HepG2 (cell line): Measurements from ENCODE around the gene RPUSD3. TPM values are rescaled to one million over a fixed set of nuclear protein-coding genes. Genes with fewer than 3 reads are reported as not detected.
A peak's percentile ranks its signal among the peaks of the same experiment; 100 is the strongest.
"Not testable (repeated sequence)": the region's sequence is repeated elsewhere in the genome, so short reads cannot be mapped to it uniquely, and the experiment has no call there.

ENCODE experiments used
- ATAC-seq: fragments of 200-7000 bp; cut with Tn5 transposase; 3 replicates; pipeline ENCODE4 v1.9.1; 2020; ENCODE audit warnings: mild to moderate bottlenecking, moderate library complexity
- BruUV-seq: library from RNA; stranded (reverse); fragments of 400-500 nt; replicated peaks from 2 replicates; lab custom pipeline; 2021; lab: Mats Ljungman, UMichigan
- CTCF ChIA-PET: fragments of 300-600 bp; formaldehyde crosslinking; extraction: SDS; loops from one replicate; lab custom pipeline; 2021; ENCODE audit warnings: low total read pairs, inconsistent platforms, low intra/inter-chr PET ratio; lab: Yijun Ruan, JAX
- POLR2A ChIA-PET: fragments of 350-600 bp; sonication (Branson Sonifier 250); formaldehyde crosslinking; loops from one replicate; lab custom pipeline; 2020; ENCODE audit warnings: antibody characterized with exemption, inconsistent platforms; lab: Yijun Ruan, JAX
- DNase-seq: peaks from one replicate; pipeline ENCODE4 v3.0.0-alpha.2; 2015; ENCODE audit warnings: low spot score
- FAIRE-seq: peaks from 3 replicates; lab custom pipeline; 2011; peaks lifted over from hg19 to GRCh38; lab: Jason Lieb, UNC
- H2AFZ ChIP-seq: one replicate; pipeline ENCODE4 v1.6.1; 2011; ENCODE audit warnings: low read length, inconsistent platforms
- H3K27ac ChIP-seq: fragments of 300-600 bp; 3 replicates; pipeline ENCODE4 v1.8.0; 2011; ENCODE audit warnings: mixed run types, mild to moderate bottlenecking, mixed read lengths, low read length, inconsistent platforms; ENCODE audit not compliant: insufficient read depth; ENCODE audit errors: extremely low read length
- H3K27me3 ChIP-seq, 2 experiments: fragments of 200-600 bp in 1 of 2; 2 replicates in 1 of 2; 3 replicates in 1 of 2; pipeline versions ENCODE4 v1.6.0 to v1.8.0; 2011; ENCODE audit warnings: low read length in 2 of 2, mild to moderate bottlenecking in 2 of 2, moderate library complexity in 2 of 2, inconsistent platforms in 1 of 2; ENCODE audit not compliant: insufficient read depth in 2 of 2, control insufficient read depth in 1 of 2
- H3K36me3 ChIP-seq, 2 experiments: fragments of 200-600 bp in 1 of 2; replicated peaks in 1 of 2; 2 replicates in 1 of 2; 3 replicates in 1 of 2; pipeline versions ENCODE4 v1.5.1 to v1.8.0; 2011; ENCODE audit warnings: low read length in 2 of 2, inconsistent platforms in 1 of 2; ENCODE audit not compliant: insufficient read depth in 2 of 2, control insufficient read depth in 1 of 2
- H3K4me1 ChIP-seq: 2 replicates; pipeline ENCODE4 v1.5.1; 2012; ENCODE audit warnings: low read length, inconsistent platforms; ENCODE audit not compliant: insufficient read depth
- H3K4me2 ChIP-seq: 2 replicates; pipeline ENCODE4 v1.6.0; 2011; ENCODE audit warnings: low read depth, low read length, inconsistent platforms
- H3K4me3 ChIP-seq, 3 experiments: fragments of 200-600 bp in 1 of 3; sonication (generic), shearing (Covaris generic) in 1 of 3; replicated peaks in 1 of 3; 2 replicates each; pipeline ENCODE4 v1.5.1; 2011 to 2016; ENCODE audit warnings: low read length in 3 of 3, inconsistent platforms in 2 of 3, low read depth in 2 of 3, mild to moderate bottlenecking in 2 of 3, control low read depth in 1 of 3, mixed read lengths in 1 of 3; ENCODE audit not compliant: insufficient read depth in 1 of 3
- H3K79me2 ChIP-seq: one replicate; pipeline ENCODE4 v1.6.1; 2011; ENCODE audit warnings: low read length, inconsistent platforms; ENCODE audit not compliant: insufficient read depth
- H3K9ac ChIP-seq: 2 replicates; pipeline ENCODE4 v1.6.0; 2011; ENCODE audit warnings: mild to moderate bottlenecking, low read depth, low read length, inconsistent platforms; ENCODE audit not compliant: insufficient read depth
- H3K9me3 ChIP-seq: 2 replicates; pipeline ENCODE4 v1.5.1; 2012; ENCODE audit warnings: mild to moderate bottlenecking, low read length
- H4K20me1 ChIP-seq: 2 replicates; pipeline ENCODE4 v1.6.0; 2011; ENCODE audit warnings: inconsistent platforms, mild to moderate bottlenecking, low read length, moderate library complexity; ENCODE audit not compliant: insufficient read depth
- HOXA3 ChIP-seq: sonication (generic); formaldehyde crosslinking; IDR thresholded peaks from 2 replicates; pipeline ENCODE4 v1.5.0; 2020; ENCODE audit warnings: missing genetic modification reagents
- KDM5B ChIP-seq: sonication (generic); formaldehyde crosslinking; IDR thresholded peaks from 2 replicates; pipeline ENCODE4 v1.4.0; 2020; ENCODE audit warnings: missing genetic modification reagents, mild to moderate bottlenecking, borderline replicate concordance
- MED1 ChIP-seq: sonication (generic); formaldehyde crosslinking; IDR thresholded peaks from 2 replicates; pipeline ENCODE4 v1.4.0; 2020; ENCODE audit warnings: missing genetic modification reagents
- SAP130 ChIP-seq: IDR thresholded peaks from 2 replicates; pipeline ENCODE4 v1.6.1; 2016; ENCODE audit warnings: low read depth
- YEATS4 ChIP-seq: sonication (generic); formaldehyde crosslinking; IDR thresholded peaks from 2 replicates; pipeline ENCODE4 v1.4.0; 2020; ENCODE audit warnings: missing genetic modification reagents, borderline replicate concordance
- ZBTB20 ChIP-seq: sonication (generic); formaldehyde crosslinking; IDR thresholded peaks from 2 replicates; pipeline ENCODE4 v1.8.1; 2023; ENCODE audit warnings: missing genetic modification reagents, low read depth, mild to moderate bottlenecking, borderline replicate concordance
- ZBTB33 ChIP-seq: sonication (generic); formaldehyde crosslinking; IDR thresholded peaks from 2 replicates; pipeline ENCODE4 v1.4.0; 2020; ENCODE audit warnings: missing genetic modification reagents
- ZFP90 ChIP-seq: sonication (generic); formaldehyde crosslinking; IDR thresholded peaks from 2 replicates; pipeline ENCODE4 v1.8.0; 2022; ENCODE audit warnings: missing genetic modification reagents, mild to moderate bottlenecking, inconsistent platforms, borderline replicate concordance
- ZNF121 ChIP-seq: sonication (generic); formaldehyde crosslinking; IDR thresholded peaks from 2 replicates; pipeline ENCODE4 v1.5.0; 2020; ENCODE audit warnings: mild to moderate bottlenecking, missing genetic modification reagents
- ZNF362 ChIP-seq: sonication (generic); formaldehyde crosslinking; IDR thresholded peaks from 2 replicates; pipeline ENCODE4 v1.4.0; 2020; ENCODE audit warnings: missing genetic modification reagents, mild to moderate bottlenecking, borderline replicate concordance
- ZNF788 ChIP-seq: sonication (generic); formaldehyde crosslinking; IDR thresholded peaks from 2 replicates; pipeline ENCODE4 v1.5.0; 2020; ENCODE audit warnings: mild to moderate bottlenecking, missing genetic modification reagents, borderline replicate concordance
- WGBS: methylation state at CpG from one replicate; pipeline ENCODE4 v1.1.6; 2017; ENCODE audit warnings: low lambda C conversion rate; 5-methylcytosine and 5-hydroxymethylcytosine counted together
- in situ Hi-C: cut with HindIII; loops from 2 replicates; pipeline ENCODE4 v1.10.0; 2017; ENCODE audit warnings: low pct_unique_long_range_greater_than_20kb; ENCODE audit not compliant: extremely low pct_ligation_motif_present
- intact Hi-C: fragments of 100-400 bp; cut with micrococcal nuclease; formaldehyde crosslinking; loops from one replicate; pipeline ENCODE4 v1.10.0; 2022; ENCODE audit not compliant: unreplicated experiment
- polyA plus RNA-seq, 8 experiments: library from polyadenylated mRNA; depleted of rRNA in 3 of 8; stranded (reverse) in 7 of 8; unstranded in 1 of 8; fragments of >200 nt; fragmentation: Illumina TruSeq in 4 of 8; extraction: Trizol in 4 of 8; gene quantifications; 2 replicates each; pipeline versions ENCODE4 v1.2.1 to v1.2.3, GENCODE V29; 2011 to 2016; ENCODE audit warnings: low read depth in 4 of 8, missing spikeins in 1 of 8, mixed read lengths in 1 of 8; ENCODE audit not compliant: insufficient read depth in 1 of 8
- total RNA-seq, 5 experiments: library from RNA; depleted of rRNA; stranded (reverse); fragments of >200 nt; fragmentation: Illumina TruSeq; extraction: Trizol; gene quantifications; 2 replicates each; pipeline ENCODE4 v1.2.3, GENCODE V29; 2016; ENCODE audit warnings: low read depth in 1 of 5
- TF ChIP-seq, protein P1 (sequence below): sonication (generic); formaldehyde crosslinking; IDR thresholded peaks from 2 replicates; pipeline ENCODE4 v1.5.1; 2020; ENCODE audit warnings: mild to moderate bottlenecking, missing genetic modification reagents
- TF ChIP-seq, protein P2 (sequence below): sonication (generic); formaldehyde crosslinking; IDR thresholded peaks from 2 replicates; pipeline ENCODE4 v1.4.0; 2020; ENCODE audit warnings: missing genetic modification reagents, mild to moderate bottlenecking, borderline replicate concordance

The RPUSD3 gene
- total and polyA plus RNA-seq, 2 of the 13 experiments (the other 11 are each of a cell fraction or from before 2014, with no cell fraction given) = 32.1 to 48.7 TPM

DNA sequence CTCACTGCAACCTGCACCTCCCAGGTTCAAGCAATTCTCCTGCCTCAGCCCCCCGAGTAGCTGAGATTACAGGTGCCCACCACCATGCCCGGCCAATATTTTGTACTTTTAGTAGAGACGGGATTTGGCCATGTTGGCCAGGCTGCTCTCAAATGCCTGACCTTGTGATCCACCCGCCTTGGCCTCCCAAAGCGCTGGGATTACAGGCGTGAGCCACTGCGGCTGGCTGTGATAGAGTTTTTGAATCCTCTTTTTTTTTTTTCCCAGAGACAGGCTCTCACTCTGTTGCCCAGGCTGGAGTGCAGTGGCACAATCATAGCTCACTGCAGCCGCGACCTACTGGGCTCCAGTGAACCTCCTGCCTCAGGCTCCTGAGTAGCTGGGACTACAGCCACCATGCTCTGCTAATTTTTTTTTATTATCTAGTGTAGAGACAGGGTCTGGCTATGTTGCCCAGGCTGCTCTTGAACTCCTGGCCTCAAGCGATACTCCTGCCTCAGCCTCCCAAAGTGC, 21.4 kb upstream of the RPUSD3 start:
- Histone ChIP-seq H3K4me3 (peak overlapping the region; percentile 48 to 72 (median 58); a peak in 5 of 6 replicates), H3K27ac (peak overlapping the region; percentile 83), H3K4me2 (peak overlapping the region; percentile 94), H3K4me1 (peaks cover 45% of the 10 kb centered on the region), H3K9ac (peak overlapping the region; percentile 68)
- H2AFZ ChIP-seq, H3K9me3 ChIP-seq, H3K36me3 ChIP-seq, H3K79me2 ChIP-seq, intact Hi-C loops, H4K20me1 ChIP-seq, ATAC-seq, H3K27me3 ChIP-seq, FAIRE-seq, DNase-seq, CTCF ChIA-PET, in situ Hi-C loops, BruUV-seq: not testable (repeated sequence)
- POLR2A ChIA-PET = interaction anchor here (0.9 to 6.6 kb wide), 15 partner anchors 10 to 161 kb away, joined by 3 to 153 read pairs (median 9); partner anchors contain the start of genes ARPC4, CIDEC, CRELD1 and FANCD2
- 38% methylated on average over 10 of the region's 10 CpGs for WGBS
- TF ChIP-seq, protein P1, sequence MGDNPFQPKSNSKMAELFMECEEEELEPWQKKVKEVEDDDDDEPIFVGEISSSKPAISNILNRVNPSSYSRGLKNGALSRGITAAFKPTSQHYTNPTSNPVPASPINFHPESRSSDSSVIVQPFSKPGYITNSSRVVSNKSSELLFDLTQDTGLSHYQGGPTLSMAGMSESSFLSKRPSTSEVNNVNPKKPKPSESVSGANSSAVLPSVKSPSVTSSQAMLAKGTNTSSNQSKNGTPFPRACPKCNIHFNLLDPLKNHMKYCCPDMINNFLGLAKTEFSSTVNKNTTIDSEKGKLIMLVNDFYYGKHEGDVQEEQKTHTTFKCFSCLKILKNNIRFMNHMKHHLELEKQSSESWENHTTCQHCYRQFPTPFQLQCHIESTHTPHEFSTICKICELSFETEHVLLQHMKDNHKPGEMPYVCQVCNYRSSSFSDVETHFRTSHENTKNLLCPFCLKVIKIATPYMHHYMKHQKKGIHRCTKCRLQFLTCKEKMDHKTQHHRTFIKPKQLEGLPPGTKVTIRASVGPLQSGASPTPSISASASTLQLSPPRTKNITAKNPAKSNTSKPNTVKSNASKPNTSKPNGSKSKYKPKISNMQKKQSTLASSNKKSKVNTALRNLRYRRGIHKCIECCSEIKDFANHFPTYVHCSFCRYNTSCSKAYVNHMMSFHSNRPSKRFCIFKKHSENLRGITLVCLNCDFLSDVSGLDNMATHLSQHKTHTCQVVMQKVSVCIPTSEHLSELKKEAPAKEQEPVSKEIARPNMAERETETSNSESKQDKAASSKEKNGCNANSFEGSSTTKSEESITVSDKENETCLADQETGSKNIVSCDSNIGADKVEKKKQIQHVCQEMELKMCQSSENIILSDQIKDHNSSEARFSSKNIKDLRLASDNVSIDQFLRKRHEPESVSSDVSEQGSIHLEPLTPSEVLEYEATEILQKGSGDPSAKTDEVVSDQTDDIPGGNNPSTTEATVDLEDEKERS = 0 out of 2 replicates have a peak, but pooled peaks have one; percentile 51
- 0 out of 2 replicates have a peak, but pooled peaks have one; percentile 24 for TF ChIP-seq ZNF788 (CRISPR knock-in tag)
- TF ChIP-seq ZNF121 (CRISPR knock-in tag) = peak; percentile 60; the same call in 1 of the 2 replicates
- TF ChIP-seq SAP130 (CRISPR knock-in tag) = 0 out of 2 replicates have a peak, but pooled peaks have one; percentile 6
- 0 out of 2 replicates have a peak, but pooled peaks have one; percentile 25 for TF ChIP-seq HOXA3 (CRISPR knock-in tag)
- TF ChIP-seq YEATS4 (CRISPR knock-in tag) = 0 out of 2 replicates have a peak, but pooled peaks have one; percentile 4
- peak; percentile 28; the same call in 1 of the 2 replicates for TF ChIP-seq ZNF362 (CRISPR knock-in tag)
- peak; percentile 19; the same call in 1 of the 2 replicates for TF ChIP-seq KDM5B
- peak; percentile 71 for TF ChIP-seq ZBTB33 (CRISPR knock-in tag)
- peak; percentile 93; the same call in 1 of the 2 replicates for TF ChIP-seq ZFP90 (CRISPR knock-in tag)
- TF ChIP-seq, protein P2, sequence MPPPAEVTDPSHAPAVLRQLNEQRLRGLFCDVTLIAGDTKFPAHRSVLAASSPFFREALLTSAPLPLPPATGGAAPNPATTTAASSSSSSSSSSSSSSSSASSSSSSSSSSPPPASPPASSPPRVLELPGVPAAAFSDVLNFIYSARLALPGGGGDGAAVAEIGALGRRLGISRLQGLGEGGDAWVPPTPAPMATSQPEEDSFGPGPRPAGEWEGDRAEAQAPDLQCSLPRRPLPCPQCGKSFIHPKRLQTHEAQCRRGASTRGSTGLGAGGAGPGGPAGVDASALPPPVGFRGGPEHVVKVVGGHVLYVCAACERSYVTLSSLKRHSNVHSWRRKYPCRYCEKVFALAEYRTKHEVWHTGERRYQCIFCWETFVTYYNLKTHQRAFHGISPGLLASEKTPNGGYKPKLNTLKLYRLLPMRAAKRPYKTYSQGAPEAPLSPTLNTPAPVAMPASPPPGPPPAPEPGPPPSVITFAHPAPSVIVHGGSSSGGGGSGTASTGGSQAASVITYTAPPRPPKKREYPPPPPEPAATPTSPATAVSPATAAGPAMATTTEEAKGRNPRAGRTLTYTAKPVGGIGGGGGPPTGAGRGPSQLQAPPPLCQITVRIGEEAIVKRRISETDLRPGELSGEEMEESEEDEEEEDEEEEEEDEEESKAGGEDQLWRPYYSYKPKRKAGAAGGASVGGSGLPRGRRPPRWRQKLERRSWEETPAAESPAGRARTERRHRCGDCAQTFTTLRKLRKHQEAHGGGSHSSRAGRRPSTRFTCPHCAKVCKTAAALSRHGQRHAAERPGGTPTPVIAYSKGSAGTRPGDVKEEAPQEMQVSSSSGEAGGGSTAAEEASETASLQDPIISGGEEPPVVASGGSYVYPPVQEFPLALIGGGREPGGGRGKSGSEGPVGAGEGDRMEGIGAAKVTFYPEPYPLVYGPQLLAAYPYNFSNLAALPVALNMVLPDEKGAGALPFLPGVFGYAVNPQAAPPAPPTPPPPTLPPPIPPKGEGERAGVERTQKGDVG = peak; percentile 55; the same call in 1 of the 2 replicates
- 0 out of 2 replicates have a peak, but pooled peaks have one; percentile 33 for TF ChIP-seq ZBTB20 (CRISPR knock-in tag)
- 0 out of 2 replicates have a peak, but pooled peaks have one; percentile 6 for TF ChIP-seq MED1 (CRISPR knock-in tag)
